ENCODE results near the gene DKK1. TPM values are rescaled to one million over a fixed set of nuclear protein-coding genes. Genes with fewer than 3 reads are reported as not detected.

The DKK1 gene
- total RNA-seq, 4 donors from 2014 or later = 12.7 to 18.5 (median 15.8) TPM

- H3K4me1 ChIP-seq = peaks cover 28% of the 10 kb centered on the region
- H3K27ac ChIP-seq = no peak overlapping the region
- H3K9me3 ChIP-seq = no peaks in the 10 kb centered on the region
- H3K4me3 ChIP-seq = peak overlapping the region; percentile 52
- H3K27me3 ChIP-seq = peaks cover 41% of the 10 kb centered on the region
- no peak for TF ChIP-seq EP300 (IDR thresholded peaks at IDR 0.05)
- TF ChIP-seq CTCF (IDR thresholded peaks at IDR 0.05) = no peak
- TF ChIP-seq POLR2A (IDR thresholded peaks at IDR 0.05) = no peak
- no peak for TF ChIP-seq POLR2AphosphoS5 (IDR thresholded peaks at IDR 0.05)
- no peak for DNase-seq (ENCODE audit: low spot score in 2 of 2)
- no peaks in the 10 kb centered on the region for H3K36me3 ChIP-seq
- WGBS = 17% methylated on average over 3 of the region's 3 CpGs
Measured at GRCh38 chr10:52312942-52313255, 1.2 kb upstream of the DKK1 start.

- H3K27ac ChIP-seq = no peak overlapping the region
- no peaks in the 10 kb centered on the region for H3K36me3 ChIP-seq
- peak overlapping the region; percentile 52 for H3K4me3 ChIP-seq
- H3K27me3 ChIP-seq = peaks cover 39% of the 10 kb centered on the region
- no peaks in the 10 kb centered on the region for H3K9me3 ChIP-seq
- no peak for TF ChIP-seq CTCF (IDR thresholded peaks at IDR 0.05)
- no peak for TF ChIP-seq EP300 (IDR thresholded peaks at IDR 0.05)
- no peak for TF ChIP-seq POLR2AphosphoS5 (IDR thresholded peaks at IDR 0.05)
- no peak for TF ChIP-seq POLR2A (IDR thresholded peaks at IDR 0.05)
- peaks cover 23% of the 10 kb centered on the region for H3K4me1 ChIP-seq
- WGBS = 7% methylated on average over 26 of the region's 26 CpGs
- peak in 1 of 2 donors; percentile 77 for DNase-seq (ENCODE audit: low spot score in 2 of 2)
Measured at GRCh38 chr10:52313256-52313932, 687 bp upstream of the DKK1 start.

GRCh38 chr10:52314822-52315552 is 906 bp downstream of the DKK1 start:
- peak overlapping the region; percentile 52 for H3K4me3 ChIP-seq
- H3K27ac ChIP-seq = no peak overlapping the region
- no peak for TF ChIP-seq EP300 (IDR thresholded peaks at IDR 0.05)
- TF ChIP-seq POLR2A (IDR thresholded peaks at IDR 0.05) = no peak
- DNase-seq (ENCODE audit: low spot score in 2 of 2) = peak; percentile 58 to 69
- WGBS = 23% methylated on average over 14 of the region's 36 CpGs
- H3K9me3 ChIP-seq = no peaks in the 10 kb centered on the region
- peaks cover 27% of the 10 kb centered on the region for H3K27me3 ChIP-seq
- H3K4me1 ChIP-seq = peaks cover 19% of the 10 kb centered on the region
- no peaks in the 10 kb centered on the region for H3K36me3 ChIP-seq

DNA sequence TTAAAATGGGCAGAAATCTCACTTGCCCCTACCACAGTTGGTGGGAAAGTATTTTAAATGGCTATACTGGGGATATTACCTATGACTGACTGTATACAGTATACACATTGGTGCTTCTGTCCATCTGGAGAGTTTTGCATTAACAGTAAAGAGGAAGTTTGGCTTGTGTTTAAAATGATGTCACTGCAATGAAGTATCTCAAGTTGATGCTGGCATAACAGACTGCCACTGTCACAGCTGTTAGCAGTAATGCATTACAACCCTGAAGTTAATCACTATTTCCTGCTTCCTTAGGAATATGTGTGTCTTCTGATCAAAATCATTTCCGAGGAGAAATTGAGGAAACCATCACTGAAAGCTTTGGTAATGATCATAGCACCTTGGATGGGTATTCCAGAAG is 1.9 kb downstream of the DKK1 start:
- Histone ChIP-seq H3K4me1 (peaks cover 19% of the 10 kb centered on the region), H3K9me3 (no peaks in the 10 kb centered on the region), H3K36me3 (no peaks in the 10 kb centered on the region), H3K27ac (no peak overlapping the region), H3K27me3 (peaks cover 27% of the 10 kb centered on the region), H3K4me3 (peak overlapping the region; percentile 52)
- WGBS = 56% methylated on average over 1 of the region's 1 CpG
- DNase-seq (ENCODE audit: low spot score in 2 of 2) = no peak
- no peak for TF ChIP-seq CTCF (IDR thresholded peaks at IDR 0.05)
- TF ChIP-seq POLR2A (IDR thresholded peaks at IDR 0.05) = no peak
- no peak for TF ChIP-seq POLR2AphosphoS5 (IDR thresholded peaks at IDR 0.05)
- no peak for TF ChIP-seq EP300 (IDR thresholded peaks at IDR 0.05)

DNA sequence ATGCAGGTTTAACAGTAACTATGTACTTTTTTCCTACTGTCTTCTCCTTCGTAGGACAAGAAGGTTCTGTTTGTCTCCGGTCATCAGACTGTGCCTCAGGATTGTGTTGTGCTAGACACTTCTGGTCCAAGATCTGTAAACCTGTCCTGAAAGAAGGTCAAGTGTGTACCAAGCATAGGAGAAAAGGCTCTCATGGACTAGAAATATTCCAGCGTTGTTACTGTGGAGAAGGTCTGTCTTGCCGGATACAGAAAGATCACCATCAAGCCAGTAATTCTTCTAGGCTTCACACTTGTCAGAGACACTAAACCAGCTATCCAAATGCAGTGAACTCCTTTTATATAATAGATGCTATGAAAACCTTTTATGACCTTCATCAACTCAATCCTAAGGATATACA is 2.4 kb downstream of the DKK1 start:
- H3K27me3 ChIP-seq = peaks cover 27% of the 10 kb centered on the region
- no peak for DNase-seq (ENCODE audit: low spot score in 2 of 2)
- peaks cover 19% of the 10 kb centered on the region for H3K4me1 ChIP-seq
- no peak overlapping the region for H3K27ac ChIP-seq
- 83% methylated on average over 4 of the region's 4 CpGs for WGBS
- H3K9me3 ChIP-seq = no peaks in the 10 kb centered on the region
- no peak for TF ChIP-seq POLR2AphosphoS5 (IDR thresholded peaks at IDR 0.05)
- no peak for TF ChIP-seq EP300 (IDR thresholded peaks at IDR 0.05)
- TF ChIP-seq POLR2A (IDR thresholded peaks at IDR 0.05) = no peak
- TF ChIP-seq CTCF (IDR thresholded peaks at IDR 0.05) = no peak
- peak overlapping the region; percentile 52 for H3K4me3 ChIP-seq
- no peaks in the 10 kb centered on the region for H3K36me3 ChIP-seq

Measured in suprapubic skin (tissue), 4 donors.